Vagina (tissue), 2 donors: Measurements from ENCODE around the gene TBCD. TPM values are rescaled to one million over a fixed set of nuclear protein-coding genes. Genes with fewer than 3 reads are reported as not detected.

Source experiments
- DNase-seq, 2 donors: peaks; one replicate each; pipeline ENCODE4 v3.0.0-alpha.2; 2017; ENCODE audit errors: extremely low spot score in 2 of 2
- H3K27ac ChIP-seq: fragments of 200-600 bp; sonication (generic); one replicate; pipeline ENCODE4 v1.5.1; 2019
- H3K27me3 ChIP-seq: fragments of 200-600 bp; sonication (generic); one replicate; pipeline ENCODE4 v1.5.1; 2019
- H3K36me3 ChIP-seq, 2 donors: fragments of 200-600 bp; sonication (generic); one replicate each; pipeline ENCODE4 v1.5.1; 2017 to 2019
- H3K4me1 ChIP-seq: fragments of 200-600 bp; sonication (generic); one replicate; pipeline ENCODE4 v1.5.1; 2019
- H3K4me3 ChIP-seq, 2 donors: fragments of 200-600 bp; sonication (generic); 1 replicate in 1 of 2; 2 replicates in 1 of 2; pipeline ENCODE4 v1.5.1; 2016 to 2019
- H3K9me3 ChIP-seq: fragments of 200-600 bp; sonication (generic); one replicate; pipeline ENCODE4 v1.5.1; 2019
- POLR2A ChIP-seq, 2 donors: fragments of 450-650 bp; IDR thresholded peaks; one replicate each; pipeline ENCODE4 v1.6.1; 2017; ENCODE audit warnings: antibody characterized with exemption in 2 of 2, mild to moderate bottlenecking in 2 of 2, moderate library complexity in 2 of 2
- POLR2AphosphoS5 ChIP-seq, 2 donors: sonication (generic); formaldehyde crosslinking; IDR thresholded peaks; one replicate each; pipeline ENCODE4 v1.9.0; 2017; ENCODE audit warnings: antibody characterized with exemption in 2 of 2, mild to moderate bottlenecking in 2 of 2, low read depth in 1 of 2; ENCODE audit not compliant: insufficient read depth in 1 of 2
- intact Hi-C: fragments of 100-400 bp; cut with DNase I; formaldehyde crosslinking; loops from one replicate; pipeline ENCODE4 v1.15.1; 2023
- total RNA-seq: library from RNA; depleted of rRNA; stranded (reverse); fragments of >200 nt; gene quantifications from one replicate; pipeline ENCODE4 v1.2.3, GENCODE V29; 2016
- TF ChIP-seq, protein P1 (sequence below), 3 experiments: fragments of 450-650 bp in 2 of 3; fragments of 200-600 bp in 1 of 3; sonication (generic) in 1 of 3; IDR thresholded peaks; one replicate each; pipeline ENCODE4 v1.5.1; 2017 to 2019; ENCODE audit warnings: antibody characterized with exemption in 3 of 3, mild to moderate bottlenecking in 2 of 3, moderate library complexity in 2 of 3

TBCD gene
- total RNA-seq, 1 donor from 2014 or later = 79.3 TPM

- DNase-seq = no peak
- Histone ChIP-seq H3K27ac (no peak overlapping the region), H3K27me3 (no peaks in the 10 kb centered on the region), H3K4me1 (peaks cover 41% of the 10 kb centered on the region), H3K9me3 (no peaks in the 10 kb centered on the region), H3K36me3 (peaks cover 0 to 5% of the 10 kb centered on the region in 2 donors), H3K4me3 (no peak overlapping the region)
- TF ChIP-seq POLR2AphosphoS5 (IDR thresholded peaks at IDR 0.05; ENCODE audit: insufficient read depth in 1 of 2, low read depth in 1 of 2) (no peak), POLR2A (IDR thresholded peaks at IDR 0.05) (no peak)
- TF ChIP-seq, protein P1, sequence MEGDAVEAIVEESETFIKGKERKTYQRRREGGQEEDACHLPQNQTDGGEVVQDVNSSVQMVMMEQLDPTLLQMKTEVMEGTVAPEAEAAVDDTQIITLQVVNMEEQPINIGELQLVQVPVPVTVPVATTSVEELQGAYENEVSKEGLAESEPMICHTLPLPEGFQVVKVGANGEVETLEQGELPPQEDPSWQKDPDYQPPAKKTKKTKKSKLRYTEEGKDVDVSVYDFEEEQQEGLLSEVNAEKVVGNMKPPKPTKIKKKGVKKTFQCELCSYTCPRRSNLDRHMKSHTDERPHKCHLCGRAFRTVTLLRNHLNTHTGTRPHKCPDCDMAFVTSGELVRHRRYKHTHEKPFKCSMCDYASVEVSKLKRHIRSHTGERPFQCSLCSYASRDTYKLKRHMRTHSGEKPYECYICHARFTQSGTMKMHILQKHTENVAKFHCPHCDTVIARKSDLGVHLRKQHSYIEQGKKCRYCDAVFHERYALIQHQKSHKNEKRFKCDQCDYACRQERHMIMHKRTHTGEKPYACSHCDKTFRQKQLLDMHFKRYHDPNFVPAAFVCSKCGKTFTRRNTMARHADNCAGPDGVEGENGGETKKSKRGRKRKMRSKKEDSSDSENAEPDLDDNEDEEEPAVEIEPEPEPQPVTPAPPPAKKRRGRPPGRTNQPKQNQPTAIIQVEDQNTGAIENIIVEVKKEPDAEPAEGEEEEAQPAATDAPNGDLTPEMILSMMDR (IDR thresholded peaks at IDR 0.05) = no peak
- intact Hi-C loops = no loop called here
Measured at GRCh38 chr17:82890926-82891678, 139.2 kb downstream of the TBCD start.

DNA sequence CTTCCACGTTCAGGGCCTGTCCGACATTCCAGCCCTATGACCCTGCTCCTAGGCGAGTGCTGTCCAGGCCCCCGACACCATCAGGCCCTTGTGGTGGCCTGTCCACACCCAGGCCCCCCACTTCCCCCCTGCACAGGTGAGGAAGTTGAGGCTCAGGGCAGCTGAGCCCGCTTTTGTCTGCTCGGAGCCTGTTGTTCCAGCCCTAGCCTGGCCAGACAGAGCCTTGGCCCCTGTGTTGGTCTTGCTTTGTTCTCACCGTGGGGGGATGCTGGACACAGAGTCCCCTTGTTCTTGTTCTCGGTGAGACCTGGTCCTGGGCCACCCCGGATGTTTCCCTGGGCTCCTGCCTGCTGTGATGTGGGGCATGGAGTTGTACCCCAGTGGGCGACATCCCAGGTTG, 140.0 kb downstream of the TBCD start:
- no peak overlapping the region for H3K4me3 ChIP-seq
- peaks cover 39% of the 10 kb centered on the region for H3K4me1 ChIP-seq
- no peak for DNase-seq
- H3K27ac ChIP-seq = peak overlapping the region; percentile 67
- H3K27me3 ChIP-seq = no peaks in the 10 kb centered on the region
- intact Hi-C loops = no loop called here
- H3K36me3 ChIP-seq = peaks cover 0 to 5% of the 10 kb centered on the region in 2 donors
- no peaks in the 10 kb centered on the region for H3K9me3 ChIP-seq
- no peak for TF ChIP-seq POLR2AphosphoS5 (IDR thresholded peaks at IDR 0.05; ENCODE audit: insufficient read depth in 1 of 2, low read depth in 1 of 2)
- TF ChIP-seq, protein P1 (IDR thresholded peaks at IDR 0.05) = no peak
- no peak for TF ChIP-seq POLR2A (IDR thresholded peaks at IDR 0.05)

DNA sequence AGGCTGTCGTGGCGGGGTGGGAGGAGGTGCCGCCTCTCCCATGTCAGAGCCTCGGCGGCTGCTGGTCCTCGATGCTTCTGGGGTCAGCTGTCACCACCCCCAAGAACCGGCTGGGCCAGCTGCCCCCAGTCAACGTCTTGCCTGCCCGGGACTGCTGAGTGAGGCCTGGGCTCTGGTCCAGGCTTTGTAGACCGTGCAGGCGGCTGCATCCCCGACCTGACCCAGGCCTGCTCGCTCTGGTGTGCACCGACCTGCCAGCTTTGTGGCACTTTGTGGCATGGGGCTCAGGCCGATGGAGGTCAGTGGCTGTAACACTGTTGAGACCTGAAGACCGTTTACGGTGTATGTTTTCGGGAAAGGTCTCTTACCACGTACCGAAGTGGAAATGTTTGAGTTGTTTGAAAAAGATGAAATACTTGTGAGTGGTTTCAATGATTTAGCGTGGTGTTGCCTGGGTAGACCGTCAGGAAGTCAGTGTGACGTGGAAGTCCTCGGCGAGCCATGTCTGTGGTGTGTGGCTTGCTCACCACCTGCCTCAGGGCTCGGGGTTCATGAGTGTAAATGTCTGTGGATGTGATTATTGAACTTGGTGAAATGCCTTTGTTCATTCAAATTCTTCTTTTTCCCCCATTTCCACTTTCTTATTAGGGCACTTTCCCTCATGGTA, 141.2 kb downstream of the TBCD start:
- intact Hi-C loops = no loop called here
- Histone ChIP-seq H3K4me1 (peaks cover 39% of the 10 kb centered on the region), H3K4me3 (no peak overlapping the region), H3K27ac (peak overlapping the region; percentile 67), H3K36me3 (peaks cover 0 to 5% of the 10 kb centered on the region in 2 donors), H3K27me3 (no peaks in the 10 kb centered on the region), H3K9me3 (no peaks in the 10 kb centered on the region)
- TF ChIP-seq, protein P1 (IDR thresholded peaks at IDR 0.05) = no peak
- TF ChIP-seq POLR2A (IDR thresholded peaks at IDR 0.05) (no peak), POLR2AphosphoS5 (IDR thresholded peaks at IDR 0.05; ENCODE audit: insufficient read depth in 1 of 2, low read depth in 1 of 2) (peak in 1 of 2 donors; percentile 8)
- DNase-seq = no peak

- peaks cover 32% of the 10 kb centered on the region for H3K4me1 ChIP-seq
- TF ChIP-seq, protein P1 (IDR thresholded peaks at IDR 0.05) = no peak
- TF ChIP-seq POLR2AphosphoS5 (IDR thresholded peaks at IDR 0.05; ENCODE audit: insufficient read depth in 1 of 2, low read depth in 1 of 2) (no peak), POLR2A (IDR thresholded peaks at IDR 0.05) (no peak)
- intact Hi-C loops = no loop called here
- no peaks in the 10 kb centered on the region for H3K9me3 ChIP-seq
- no peaks in the 10 kb centered on the region for H3K27me3 ChIP-seq
- H3K4me3 ChIP-seq = no peak overlapping the region
- H3K27ac ChIP-seq = peak overlapping the region; percentile 67
- peaks cover 0 to 8% of the 10 kb centered on the region in 2 donors for H3K36me3 ChIP-seq
- DNase-seq = no peak
Measured at GRCh38 chr17:82893779-82894178, 141.9 kb downstream of the TBCD start.

DNA sequence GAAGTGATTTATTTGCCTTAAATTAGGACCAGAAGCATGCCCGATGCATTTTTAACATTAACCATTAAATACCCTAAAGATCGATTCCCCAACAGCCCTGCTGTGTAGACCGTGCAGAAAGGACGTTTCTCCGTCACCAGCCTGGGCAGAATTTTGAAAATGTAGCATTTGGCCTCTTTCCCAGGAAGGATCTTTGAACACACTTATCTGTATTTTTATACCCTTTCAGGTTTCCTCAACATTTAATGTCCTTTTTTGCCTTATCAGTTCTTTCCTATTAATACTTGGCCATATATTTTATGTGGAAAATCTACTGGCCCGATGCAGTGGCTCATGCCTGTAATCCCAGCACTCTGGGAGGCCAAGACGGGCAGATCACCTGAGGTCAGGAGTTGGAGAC, 142.5 kb downstream of the TBCD start:
- no peak for DNase-seq
- intact Hi-C loops = no loop called here
- Histone ChIP-seq H3K9me3 (no peaks in the 10 kb centered on the region), H3K4me3 (no peak overlapping the region), H3K4me1 (peaks cover 26% of the 10 kb centered on the region), H3K27ac (peak overlapping the region; percentile 67), H3K36me3 (peaks cover 0 to 12% of the 10 kb centered on the region in 2 donors), H3K27me3 (no peaks in the 10 kb centered on the region)
- no peak for TF ChIP-seq POLR2AphosphoS5 (IDR thresholded peaks at IDR 0.05; ENCODE audit: insufficient read depth in 1 of 2, low read depth in 1 of 2)
- TF ChIP-seq, protein P1 (IDR thresholded peaks at IDR 0.05) = no peak
- no peak for TF ChIP-seq POLR2A (IDR thresholded peaks at IDR 0.05)
